Stimulated activated naive CD4-positive, alpha-beta T cell (primary cell): ENCODE data around the gene HELZ2.
"Not testable (repeated sequence)": the region's sequence is repeated elsewhere in the genome, so short reads cannot be mapped to it uniquely, and the experiment has no call there.

Experiments used
- DNase-seq, 6 experiments: peaks; one replicate each; lab custom pipeline; 2025; lab: John Stamatoyannopoulos, UW

Gene HELZ2, protein sequence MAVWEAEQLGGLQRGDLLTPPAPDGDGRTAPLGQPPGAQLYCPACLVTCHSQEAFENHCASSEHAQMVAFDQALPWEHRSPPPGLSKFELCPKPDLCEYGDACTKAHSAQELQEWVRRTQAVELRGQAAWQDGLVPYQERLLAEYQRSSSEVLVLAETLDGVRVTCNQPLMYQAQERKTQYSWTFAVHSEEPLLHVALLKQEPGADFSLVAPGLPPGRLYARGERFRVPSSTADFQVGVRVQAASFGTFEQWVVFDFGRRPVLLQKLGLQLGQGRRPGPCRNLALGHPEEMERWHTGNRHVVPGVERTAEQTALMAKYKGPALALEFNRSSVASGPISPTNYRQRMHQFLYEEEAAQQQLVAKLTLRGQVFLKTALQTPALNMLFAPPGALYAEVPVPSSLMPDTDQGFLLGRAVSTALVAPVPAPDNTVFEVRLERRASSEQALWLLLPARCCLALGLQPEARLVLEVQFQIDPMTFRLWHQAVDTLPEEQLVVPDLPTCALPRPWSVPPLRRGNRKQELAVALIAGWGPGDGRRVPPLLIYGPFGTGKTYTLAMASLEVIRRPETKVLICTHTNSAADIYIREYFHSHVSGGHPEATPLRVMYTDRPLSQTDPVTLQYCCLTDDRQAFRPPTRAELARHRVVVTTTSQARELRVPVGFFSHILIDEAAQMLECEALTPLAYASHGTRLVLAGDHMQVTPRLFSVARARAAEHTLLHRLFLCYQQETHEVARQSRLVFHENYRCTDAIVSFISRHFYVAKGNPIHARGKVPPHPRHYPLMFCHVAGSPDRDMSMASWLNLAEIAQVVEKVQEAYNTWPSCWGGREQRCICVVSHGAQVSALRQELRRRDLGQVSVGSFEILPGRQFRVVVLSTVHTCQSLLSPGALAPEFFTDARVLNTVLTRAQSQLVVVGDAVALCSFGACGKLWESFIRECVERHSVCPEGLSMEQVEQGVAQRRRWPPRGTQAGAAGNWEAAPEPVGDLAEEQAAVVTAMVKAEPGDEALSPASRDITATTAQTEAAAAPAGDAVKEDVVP (N-terminal part only)

DNA sequence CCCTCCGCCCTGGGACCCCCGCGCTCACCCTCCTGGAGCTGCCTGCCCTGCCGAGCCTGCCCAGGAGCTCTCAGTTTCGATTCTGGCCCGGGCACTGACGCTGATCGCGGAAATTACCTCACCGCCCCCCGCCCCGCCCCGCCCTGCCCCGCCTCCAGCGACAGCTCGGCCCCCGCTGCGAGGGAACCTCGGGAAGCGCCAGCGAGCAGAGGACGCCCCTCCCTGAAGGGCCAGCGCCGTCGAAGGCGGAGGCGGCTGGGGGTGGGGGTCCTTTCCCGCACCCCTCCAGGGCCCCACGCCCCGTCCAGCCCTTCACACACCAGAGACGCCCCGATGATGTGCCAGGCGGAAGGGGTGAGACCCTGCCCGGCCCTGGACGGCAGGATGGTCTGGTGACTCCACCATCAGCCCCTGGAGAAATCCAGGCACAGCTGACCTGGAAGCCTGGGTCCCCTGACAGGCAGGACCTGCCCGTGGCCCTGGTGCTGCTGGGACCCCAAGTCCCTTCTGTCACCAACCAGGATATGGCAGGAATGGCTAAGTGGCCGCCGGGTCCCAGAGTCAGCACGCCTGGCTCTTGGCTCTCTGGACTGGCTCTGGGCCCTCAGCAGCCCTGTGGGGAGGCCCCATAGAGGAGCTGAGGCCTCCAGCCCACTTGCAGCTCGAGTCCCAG is at the start of gene HELZ2:
Gene HELZ2, minus strand, starts transcription at position 84 of the 673 bp plus-strand sequence. CDS start 1,854 bp downstream, outside the sequence.
- peak; percentile 9 to 74 (median 54) for DNase-seq

DNA sequence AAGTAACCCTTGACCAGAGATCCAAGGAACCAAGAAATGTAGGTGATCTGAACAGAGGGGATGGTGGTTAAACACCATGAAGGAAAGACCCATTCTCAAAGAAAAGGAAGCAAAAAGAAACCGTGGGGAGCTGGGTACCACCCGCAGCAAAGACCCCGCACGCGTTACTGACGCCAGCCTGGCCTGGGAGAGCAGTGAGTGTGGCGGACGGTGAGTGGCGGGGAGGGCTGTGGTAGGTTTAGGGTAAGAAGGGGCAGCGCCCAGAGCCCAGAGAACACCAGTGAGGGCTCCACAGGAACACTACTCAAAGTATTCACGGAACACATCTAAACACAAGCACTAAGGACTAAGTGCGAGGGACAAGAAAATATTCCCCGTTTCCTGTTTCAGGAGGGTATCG is 48.7 kb upstream of the HELZ2 start:
- DNase-seq, result no peak

DNA sequence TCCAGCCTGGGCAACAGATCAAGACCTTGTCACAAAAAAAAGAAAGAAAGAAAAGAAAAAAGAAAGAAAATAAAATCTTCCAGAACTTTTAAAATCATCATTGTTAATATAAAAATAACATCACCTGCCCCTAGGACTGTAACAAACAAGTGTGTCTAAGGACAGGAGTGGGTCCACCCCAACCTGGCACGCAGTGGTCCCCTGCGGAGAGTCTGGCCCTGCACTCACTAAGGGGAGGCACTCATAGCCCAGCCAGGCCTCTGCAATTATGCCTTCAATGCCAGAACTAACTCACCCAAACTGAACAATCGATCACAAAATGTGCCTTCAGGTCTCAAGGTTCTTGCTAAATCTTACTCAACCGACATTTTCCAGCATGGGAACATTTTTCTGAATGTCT is 48.1 kb upstream of the HELZ2 start:
- DNase-seq, result no peak

DNA sequence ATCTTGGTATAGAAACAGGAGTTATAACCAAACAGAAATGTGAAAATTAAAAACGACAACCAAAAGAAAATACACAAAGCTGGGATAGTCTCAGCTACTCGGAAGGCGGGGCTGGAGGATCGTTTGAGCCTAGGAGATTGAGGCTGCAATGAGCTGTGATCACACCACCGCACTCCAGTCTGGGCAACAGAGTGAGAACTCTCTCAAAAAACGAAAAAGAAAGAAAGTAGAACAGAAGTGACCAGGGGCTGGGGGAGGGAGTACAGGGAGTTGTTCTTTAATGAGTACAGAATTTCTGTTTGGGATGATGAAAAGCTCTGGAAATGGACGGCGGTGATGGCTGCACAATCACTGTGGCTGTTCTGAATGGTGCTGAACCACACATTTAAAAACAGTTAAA is 47.0 kb upstream of the HELZ2 start:
- no peak for DNase-seq

DNA sequence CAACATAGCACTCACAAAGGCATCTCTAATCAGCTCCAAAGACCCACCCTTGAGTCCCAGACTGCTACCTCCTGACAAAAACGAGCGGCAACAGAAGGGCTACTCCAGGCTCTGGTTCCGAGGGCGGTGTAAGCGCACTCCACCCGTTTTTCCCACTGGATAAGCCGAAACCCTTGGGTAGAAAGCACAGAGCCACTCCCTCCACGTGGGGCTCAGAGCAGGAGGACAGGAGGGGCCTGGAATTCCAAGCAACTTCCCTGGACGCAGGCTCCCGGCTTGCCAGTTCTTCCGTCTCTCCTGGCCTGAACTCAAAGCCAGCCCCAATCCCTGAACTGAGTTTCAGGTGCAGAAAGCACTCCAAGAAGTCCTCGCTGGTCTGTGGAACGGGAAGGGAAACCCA is 45.5 kb upstream of the HELZ2 start:
- DNase-seq, result no peak

DNA sequence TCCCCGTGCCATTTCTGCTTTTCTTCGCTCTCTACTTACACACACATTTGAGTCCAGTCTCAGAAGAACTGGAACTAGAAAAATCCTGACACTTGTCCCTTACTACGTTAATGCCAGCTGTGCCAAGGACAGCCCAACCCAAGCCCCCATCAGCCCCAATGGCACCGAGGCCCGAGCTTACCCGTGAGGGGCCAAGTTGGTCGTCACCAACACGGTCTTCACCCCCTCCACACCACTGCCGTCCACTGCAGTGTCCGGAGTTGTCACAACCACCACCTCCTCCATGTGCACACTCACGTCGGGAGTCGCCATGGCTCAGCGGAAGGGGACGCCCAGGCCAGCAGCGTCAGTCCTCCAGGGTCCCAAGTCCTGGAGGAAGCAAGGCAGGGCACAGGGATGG is 45.0 kb upstream of the HELZ2 start:
- DNase-seq, result no peak

DNA sequence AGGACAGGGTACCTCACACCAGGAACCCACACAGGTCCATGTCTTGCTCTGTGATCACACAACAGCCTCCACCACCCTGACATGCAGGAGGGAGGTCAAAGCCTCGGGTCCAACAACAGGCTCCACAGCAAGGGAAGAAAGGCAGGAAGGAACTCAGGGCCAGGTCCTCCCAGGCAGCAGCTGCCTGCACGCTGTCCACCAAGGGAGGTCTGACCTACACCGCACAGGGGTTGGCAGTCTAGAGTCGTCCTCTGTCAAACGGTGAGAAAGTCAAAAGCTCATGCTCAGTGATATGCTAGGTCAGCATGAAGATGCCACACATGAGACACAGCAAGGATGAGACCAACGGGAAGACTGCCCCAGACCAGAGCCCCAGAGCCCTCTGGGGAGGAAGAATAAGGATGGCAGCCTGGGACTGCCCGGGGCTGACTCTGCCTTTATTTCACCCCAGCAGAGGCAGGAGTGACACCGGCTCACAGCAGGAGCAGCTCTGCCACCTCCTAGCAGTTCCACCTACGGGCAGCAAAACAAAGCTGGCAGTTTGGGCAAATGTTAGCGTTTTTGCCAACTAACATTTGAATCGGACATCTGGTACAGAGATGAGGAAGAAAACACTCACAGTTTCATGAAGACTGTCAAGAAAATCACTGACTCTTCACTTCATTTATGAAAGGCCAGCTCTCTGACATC is 44.4 kb upstream of the HELZ2 start:
- DNase-seq, result no peak

DNA sequence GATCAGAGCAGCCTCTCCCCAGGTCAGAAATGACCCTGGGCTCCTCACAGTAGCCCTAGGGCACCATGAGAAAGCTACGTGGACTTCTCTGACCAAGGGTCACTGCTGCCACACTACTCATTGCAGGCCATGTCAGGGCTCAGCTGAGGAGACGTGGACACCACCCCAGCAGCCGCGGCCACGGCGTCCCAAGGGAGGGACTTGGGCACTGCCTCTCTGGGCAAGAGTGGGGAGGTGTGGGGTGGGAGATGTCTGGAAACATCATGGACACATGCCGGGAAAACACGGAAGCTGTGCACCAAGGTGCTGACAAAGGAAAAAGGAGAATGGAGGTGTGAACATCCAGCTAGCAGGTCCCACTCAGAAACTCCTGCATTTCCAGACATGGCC is 43.8 kb upstream of the HELZ2 start:
- no peak for DNase-seq

DNA sequence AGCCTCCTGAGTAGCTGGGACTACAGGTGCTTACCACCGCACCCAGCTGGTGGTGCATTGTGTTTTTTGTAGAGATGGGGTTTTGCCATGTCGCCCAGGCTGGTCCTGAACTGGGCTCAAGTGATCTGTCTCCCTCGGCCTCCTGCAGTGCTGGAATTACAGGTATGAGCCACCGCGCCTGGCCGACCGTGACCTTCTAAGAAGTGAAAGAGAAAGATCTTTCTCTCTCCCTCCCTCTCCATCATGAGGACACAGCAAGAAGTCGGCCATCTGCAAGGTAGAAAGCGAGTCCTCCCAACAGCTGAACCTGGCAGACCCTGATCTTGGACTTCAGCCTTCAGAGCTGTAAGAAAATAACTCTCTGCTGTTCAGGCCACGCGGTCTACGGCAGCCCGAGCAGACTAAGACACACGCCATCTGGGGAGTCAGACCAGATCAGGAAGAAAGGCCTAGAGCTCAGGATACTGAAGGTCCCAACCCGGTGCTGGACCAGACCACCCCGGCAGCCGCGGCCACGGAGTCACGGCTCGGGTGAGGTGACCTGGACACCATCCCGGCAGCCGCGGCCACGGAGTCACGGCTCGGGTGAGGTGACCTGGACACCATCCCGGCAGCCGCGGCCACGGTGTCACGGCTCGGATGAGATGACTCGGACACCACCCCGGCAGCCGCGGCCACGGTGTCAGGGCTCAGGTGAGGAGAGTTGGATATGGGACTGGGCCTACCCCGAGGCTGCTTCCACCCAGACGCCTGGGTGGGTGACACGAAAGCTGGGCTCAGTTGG is 43.2 kb upstream of the HELZ2 start:
- DNase-seq, result no peak

DNA sequence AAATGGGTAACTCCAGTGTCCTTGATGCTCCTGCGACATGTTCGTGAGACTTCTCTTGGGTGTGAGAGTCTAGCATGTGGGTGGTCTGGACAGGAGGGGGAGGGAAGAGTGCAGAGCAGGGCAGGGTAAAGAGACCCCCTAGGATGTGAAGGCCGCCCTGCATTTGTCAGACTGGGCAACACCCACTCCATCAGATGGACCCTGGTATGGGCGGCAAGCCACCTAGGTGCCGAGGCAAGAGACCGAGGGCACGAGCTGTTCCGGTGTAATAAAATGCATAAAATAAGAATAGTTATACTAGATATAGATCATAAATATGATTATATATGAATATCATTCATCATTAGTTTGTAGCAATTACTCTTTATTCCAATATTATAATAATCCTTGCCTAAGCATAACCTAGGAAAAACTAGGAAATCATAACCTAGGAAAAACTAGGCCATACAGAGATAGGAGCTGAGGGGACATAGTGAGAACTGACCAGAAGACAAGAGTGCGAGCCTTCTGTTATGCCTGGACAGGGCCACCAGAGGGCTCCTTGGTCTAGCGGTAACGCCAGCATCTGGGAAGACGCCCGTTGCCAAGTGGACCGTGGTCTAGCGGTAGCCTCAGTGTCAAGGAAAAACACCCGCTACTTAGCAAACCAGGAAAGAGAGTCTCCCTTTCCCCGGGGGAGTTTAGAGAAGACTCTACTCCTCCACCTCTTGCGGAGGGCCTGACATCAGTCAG is 40.0 kb upstream of the HELZ2 start:
- DNase-seq, result peak in 1 of 6 experiments; percentile 10

DNA sequence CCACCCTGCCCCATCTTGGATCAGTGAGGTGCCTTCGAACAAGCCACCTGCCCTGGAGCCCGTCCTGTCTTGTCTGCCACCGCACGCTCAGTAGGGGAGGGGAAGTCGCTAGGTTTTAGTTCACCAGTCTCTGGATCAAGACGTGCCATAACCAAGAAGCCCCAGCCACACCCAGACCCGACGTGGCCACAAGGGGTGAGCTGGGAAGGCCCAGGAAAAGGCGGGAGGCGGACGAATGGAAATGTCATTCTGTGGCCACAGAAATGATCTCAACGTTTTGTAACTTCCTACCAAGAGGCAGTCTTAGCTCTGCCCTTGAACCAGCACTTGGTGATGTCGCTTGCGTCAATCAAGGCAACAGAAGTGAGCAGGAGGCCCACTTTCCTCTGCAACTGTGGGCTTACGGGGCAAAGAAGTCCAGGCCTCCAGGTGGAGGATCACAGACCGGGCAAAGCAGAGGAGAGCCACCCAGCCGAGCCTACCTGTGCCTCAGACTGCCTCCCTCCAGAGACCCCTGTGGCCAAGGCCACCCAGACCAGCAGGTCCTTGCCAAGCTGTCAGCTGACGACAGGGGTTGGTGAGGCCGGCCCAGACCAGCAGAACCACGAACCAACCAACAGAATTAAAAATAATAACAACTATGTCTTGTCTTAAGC is 38.4 kb upstream of the HELZ2 start:
- no peak for DNase-seq

DNA sequence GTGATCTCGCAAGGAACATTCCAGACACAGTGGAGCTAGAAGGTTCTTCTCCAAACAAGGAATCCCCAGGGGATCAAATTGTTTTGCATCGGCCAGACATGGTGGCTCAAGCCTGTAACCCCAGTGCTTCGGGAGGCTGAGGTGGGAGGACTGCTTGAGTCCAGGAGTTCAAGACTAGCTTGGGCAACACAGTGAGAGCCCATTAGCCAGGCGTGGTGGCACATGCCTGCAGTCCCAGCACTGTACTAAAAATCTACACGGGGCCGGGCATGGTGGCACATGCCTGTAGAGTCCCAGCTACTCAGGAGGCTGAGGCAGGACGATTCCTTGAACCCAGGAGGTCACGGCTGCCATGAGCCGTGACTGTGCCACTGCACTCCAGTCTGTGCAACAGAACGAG is 37.6 kb upstream of the HELZ2 start:
- no peak for DNase-seq

DNA sequence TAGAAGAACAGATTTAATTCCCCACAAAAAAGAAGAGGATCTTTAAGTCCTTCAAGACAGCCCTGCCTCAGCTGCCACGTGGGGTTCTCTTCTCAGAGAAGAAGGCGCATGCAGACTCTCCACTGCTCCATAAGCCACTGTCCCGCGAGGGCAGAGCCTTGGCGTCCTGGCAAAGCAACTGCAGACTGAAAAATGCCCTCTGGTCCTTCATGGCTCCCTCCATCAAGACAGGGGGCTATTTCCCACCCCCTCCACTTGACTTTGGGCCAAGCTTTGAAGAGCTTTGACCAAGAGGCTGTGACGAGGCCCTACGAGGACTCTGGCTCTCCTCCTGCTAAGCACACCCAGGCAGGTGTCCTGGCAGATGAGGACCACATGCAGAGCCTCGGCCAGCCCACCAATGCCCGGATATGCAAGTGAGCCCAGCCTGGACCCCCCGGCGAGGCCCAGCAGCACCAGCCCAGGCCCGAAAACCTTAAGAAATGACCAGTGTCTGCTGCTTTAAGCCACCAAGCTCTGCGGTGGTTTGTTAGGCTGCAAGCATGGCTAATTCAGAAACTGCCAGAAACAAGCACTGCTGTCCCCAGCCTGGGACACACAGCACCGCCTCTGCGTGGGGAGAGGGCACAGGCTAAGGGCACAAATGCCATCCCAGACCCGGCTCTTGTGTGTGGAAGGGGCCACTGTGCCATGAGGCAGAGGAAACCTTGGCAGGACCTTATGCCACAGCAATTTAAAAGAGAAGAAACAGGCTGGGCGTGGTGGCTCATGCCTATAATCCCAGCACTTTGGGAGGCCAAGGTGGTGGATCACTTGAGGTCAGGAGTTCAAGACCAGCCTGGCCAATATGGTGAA is 36.8 kb upstream of the HELZ2 start:
- no peak for DNase-seq

DNA sequence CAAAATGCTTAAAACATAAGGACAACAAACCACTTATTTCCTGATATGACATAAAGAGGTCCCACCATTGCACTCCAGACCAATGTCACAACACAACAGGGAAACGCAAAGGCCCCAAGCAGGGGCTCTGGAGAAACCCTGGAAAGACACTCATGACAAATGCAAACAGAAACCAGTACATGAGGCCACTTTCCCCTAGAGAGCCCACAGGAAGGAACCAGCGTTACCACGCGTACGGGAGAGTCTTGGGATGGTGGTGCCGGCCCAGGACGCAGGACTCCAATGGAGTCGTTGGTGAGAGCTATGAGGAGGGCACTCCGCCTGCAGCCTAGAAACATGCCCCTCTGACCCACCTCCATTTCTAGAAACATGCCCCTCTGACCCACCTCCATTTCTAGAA is 32.6 kb upstream of the HELZ2 start:
- DNase-seq, result no peak

DNA sequence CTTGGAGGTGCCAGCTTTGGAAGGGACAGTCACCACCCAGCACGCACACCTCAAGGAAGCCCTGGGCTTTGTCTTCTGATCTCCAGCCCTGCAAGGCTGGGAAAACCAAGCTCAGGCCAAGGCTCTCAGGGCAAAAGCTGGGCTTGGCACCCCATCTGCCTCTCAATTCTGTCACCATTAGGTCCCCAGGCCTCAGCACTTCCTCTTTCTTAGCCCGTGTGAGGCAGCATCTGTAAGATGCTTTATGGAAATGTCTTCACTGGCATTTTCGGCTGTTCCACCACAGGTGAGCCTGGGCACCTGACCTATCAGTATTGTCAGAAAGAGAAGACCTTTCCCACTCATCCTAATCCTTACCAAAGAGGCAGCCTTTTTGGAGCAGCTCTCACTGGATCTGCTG is 28.3 kb upstream of the HELZ2 start:
- no peak for DNase-seq

DNA sequence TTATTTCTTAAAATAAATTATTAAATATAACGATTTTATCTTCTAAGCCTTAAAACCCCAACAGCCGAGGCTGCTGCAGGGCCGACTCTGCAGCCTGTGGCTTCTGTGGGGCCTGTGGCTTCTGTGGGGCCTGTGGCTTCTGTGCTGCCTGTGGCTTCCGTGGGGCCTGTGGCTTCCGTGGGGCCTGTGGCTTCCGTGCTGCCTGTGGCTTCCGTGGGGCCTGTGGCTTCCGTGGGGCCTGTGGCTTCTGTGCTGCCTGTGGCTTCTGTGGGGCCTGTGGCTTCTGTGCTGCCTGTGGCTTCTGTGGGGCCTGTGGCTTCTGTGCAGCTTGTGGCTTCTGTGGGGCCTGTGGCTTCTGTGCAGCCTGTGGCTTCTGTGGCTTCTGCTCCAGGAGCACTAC is 27.6 kb upstream of the HELZ2 start:
- DNase-seq, result not testable (repeated sequence)

DNA sequence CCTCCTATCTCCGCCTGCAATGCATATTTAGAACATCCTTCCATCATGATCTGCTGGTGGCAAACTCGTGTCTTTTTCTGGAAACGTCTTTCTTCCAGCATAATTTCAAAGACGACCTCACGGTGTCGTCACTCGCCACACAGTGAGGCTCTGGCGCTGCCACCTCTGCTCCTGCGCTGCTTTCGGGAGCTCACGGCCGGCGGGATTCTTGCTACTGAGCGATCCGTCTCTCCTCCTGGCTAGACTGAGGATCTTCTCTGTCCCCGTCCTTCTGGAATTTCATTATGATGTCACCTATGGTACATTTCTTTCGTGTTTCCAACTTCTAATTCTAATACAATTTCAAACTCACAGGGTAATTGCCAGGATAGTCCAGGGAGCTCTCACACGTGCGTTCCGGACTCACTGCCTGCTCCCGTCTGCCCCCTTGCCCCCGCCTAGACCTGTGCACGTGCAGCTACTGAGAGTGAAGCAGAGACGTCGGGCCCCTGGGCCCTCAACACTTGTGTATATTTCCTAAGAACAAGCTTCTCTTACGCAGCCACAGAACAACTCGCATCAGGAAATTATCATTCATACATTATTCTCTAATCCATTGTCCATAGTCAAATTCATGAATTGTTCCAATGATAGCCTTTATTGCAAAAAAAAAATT is 25.5 kb upstream of the HELZ2 start:
- no peak for DNase-seq
